ENCODE data around the gene FCGBP.

FCGBP gene
- 14.4 to 37.9 (median 23.0) reads per million in 3 donors for total RNA-seq

DNA sequence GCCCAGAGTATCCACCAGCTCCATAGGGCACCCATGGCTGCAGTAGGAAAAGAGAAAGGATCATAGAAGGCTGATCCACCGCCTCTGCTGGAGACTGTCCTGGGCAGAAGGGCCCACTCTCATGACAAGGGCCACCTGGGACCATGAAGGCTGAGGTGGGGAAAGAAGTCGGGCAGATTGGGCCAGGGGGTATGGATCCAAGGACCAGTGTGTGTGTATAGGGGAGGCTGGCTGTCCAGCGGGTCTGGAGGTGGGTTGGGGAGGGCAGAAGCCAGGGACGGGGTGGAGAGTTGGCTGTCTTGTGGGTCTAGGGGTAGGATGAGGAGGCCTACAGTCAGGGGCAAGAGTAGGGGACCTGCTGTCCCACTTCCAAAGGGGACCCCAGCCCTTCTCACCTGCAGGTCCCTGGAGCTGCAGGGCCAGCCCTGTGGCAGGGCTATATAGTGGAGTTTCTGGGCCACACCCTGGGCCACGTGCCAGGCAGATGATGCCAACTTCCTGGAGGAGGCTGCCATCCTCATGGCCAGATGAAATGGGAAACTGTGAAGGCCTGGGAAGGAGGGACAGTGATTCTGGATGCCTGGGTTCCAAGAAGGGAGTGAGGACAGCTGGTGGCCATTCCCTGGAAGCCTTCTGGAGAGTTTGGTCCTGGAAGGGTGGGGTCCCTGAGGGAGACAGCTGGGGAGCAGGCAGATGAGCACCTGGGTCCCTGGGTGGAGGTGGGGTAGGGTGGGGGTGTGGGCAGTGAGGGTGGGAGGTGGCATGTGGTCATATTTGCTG, at the start of gene FCGBP:
TSS of gene FCGBP (minus strand) at position 51 of the 780 bp plus-strand sequence.
- H3K27me3 ChIP-seq (replicated peaks; ENCODE audit: control insufficient read depth, insufficient read depth, low read length, poor library complexity, severe bottlenecking), result no peaks in the 10 kb centered on the region
- DNase-seq, result no peak
- peaks cover 36% of the 10 kb centered on the region for H3K4me1 ChIP-seq (ENCODE audit: control insufficient read depth, insufficient read depth, low read length, poor library complexity, severe bottlenecking)
- H3K4me3 ChIP-seq (ENCODE audit: insufficient read depth, low read depth, low read length, poor library complexity, severe bottlenecking), result no peak within 1 kb of the TSS
- H3K36me3 ChIP-seq (ENCODE audit: control insufficient read depth, insufficient read depth, low read length), result no peaks in the 10 kb centered on the region
- no peaks in the 10 kb centered on the region for H3K9me3 ChIP-seq (ENCODE audit: control insufficient read depth, low read length)
- H3K27ac ChIP-seq (ENCODE audit: insufficient read depth, low read length, poor library complexity, severe bottlenecking), result peak within 1 kb of the TSS; percentile 18

DNA sequence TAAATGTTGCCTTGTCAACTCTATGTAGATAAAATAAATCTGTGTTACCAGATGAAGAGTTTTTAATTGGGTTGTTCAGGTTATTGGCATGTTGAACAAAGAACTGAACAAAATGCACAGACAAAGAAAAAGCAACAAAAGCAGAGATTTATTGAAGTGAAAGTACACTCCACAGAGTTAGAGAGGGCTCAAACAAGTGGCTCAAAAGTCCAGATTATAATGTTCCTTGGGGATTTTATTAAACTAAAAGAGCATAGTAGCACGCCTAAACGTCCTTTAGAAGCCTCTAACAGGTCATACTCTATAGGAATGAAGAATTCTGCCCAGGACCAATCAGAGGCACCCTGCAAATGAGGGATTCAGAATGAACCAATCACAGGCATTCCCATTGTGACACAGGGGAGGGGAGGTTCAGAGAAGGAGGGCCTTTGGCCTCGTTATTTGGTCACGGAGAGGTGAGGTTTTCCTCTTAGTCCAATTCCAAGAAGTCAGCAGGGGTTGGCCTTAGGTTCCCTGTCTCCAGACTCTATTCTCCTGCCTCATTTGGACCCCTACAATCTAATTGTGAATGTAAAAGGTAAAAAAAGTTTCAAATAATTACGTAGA, 49.4 kb upstream of the FCGBP start:
- peaks cover 6% of the 10 kb centered on the region for H3K9me3 ChIP-seq (ENCODE audit: control insufficient read depth, low read length)
- H3K4me1 ChIP-seq (ENCODE audit: control insufficient read depth, insufficient read depth, low read length, poor library complexity, severe bottlenecking), result no peaks in the 10 kb centered on the region
- H3K4me3 ChIP-seq (ENCODE audit: insufficient read depth, low read depth, low read length, poor library complexity, severe bottlenecking), result no peak overlapping the region
- H3K27me3 ChIP-seq (replicated peaks; ENCODE audit: control insufficient read depth, insufficient read depth, low read length, poor library complexity, severe bottlenecking), result no peaks in the 10 kb centered on the region
- H3K27ac ChIP-seq (ENCODE audit: insufficient read depth, low read length, poor library complexity, severe bottlenecking), result no peak overlapping the region
- DNase-seq, result no peak
- peaks cover 37% of the 10 kb centered on the region for H3K36me3 ChIP-seq (ENCODE audit: control insufficient read depth, insufficient read depth, low read length)

DNA sequence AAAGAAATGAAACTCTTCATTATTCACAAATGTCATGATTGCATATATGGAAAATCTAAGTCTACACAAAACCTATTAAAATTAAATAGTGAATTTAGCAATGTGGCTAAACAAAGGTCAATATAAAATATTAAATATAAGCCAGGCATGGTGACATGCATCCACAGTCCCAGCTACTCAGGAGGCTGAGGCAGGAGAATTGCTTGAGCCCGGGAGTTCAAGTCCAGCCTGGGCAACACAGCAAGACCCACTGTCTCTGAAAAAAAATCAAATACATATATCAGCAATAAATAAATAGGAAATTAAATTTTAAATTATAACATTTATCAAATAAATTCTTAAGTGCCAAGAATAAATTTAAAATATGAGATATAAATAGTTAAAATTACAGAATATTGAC, 48.4 kb upstream of the FCGBP start:
- peaks cover 44% of the 10 kb centered on the region for H3K36me3 ChIP-seq (ENCODE audit: control insufficient read depth, insufficient read depth, low read length)
- DNase-seq, result no peak
- H3K4me3 ChIP-seq (ENCODE audit: insufficient read depth, low read depth, low read length, poor library complexity, severe bottlenecking), result no peak overlapping the region
- H3K9me3 ChIP-seq (ENCODE audit: control insufficient read depth, low read length), result peaks cover 6% of the 10 kb centered on the region
- H3K27ac ChIP-seq (ENCODE audit: insufficient read depth, low read length, poor library complexity, severe bottlenecking), result no peak overlapping the region
- H3K4me1 ChIP-seq (ENCODE audit: control insufficient read depth, insufficient read depth, low read length, poor library complexity, severe bottlenecking), result no peaks in the 10 kb centered on the region
- no peaks in the 10 kb centered on the region for H3K27me3 ChIP-seq (replicated peaks; ENCODE audit: control insufficient read depth, insufficient read depth, low read length, poor library complexity, severe bottlenecking)

DNA sequence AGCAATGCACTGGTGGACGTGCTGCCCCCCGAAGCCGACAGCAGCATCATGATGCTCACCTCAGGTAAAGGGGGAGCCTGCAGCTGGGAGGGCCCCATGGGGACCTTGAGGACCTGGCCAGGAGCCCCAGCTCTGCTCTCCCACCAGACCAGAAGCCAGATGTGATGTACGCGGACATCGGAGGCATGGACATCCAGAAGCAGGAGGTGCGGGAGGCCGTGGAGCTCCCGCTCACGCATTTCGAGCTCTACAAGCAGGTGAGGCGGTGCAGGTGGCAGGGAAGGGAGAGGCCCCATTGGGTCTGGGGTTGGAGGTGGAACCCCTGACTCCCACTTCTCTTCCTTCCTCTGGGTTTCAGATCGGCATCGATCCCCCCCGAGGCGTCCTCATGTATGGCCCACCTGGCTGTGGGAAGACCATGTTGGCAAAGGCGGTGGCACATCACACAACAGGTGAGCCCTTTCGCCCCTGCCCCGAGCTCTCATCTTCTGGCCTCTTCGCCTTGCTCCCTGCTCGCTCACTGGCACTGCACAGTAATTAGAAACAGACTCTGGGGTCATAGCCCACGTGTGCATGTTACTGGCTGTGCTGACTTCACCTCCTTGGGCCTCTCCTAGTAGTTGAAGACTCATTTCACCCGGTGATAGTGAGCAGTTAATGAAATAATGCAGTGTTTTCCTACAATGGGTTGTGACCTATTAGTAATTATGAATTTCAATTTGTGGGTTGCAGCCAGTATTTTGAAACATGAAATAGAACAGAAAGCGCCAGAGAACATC, 40.1 kb upstream of the FCGBP start:
- H3K4me1 ChIP-seq (ENCODE audit: control insufficient read depth, insufficient read depth, low read length, poor library complexity, severe bottlenecking), result peaks cover 23% of the 10 kb centered on the region
- H3K27ac ChIP-seq (ENCODE audit: insufficient read depth, low read length, poor library complexity, severe bottlenecking), result no peak overlapping the region
- H3K36me3 ChIP-seq (ENCODE audit: control insufficient read depth, insufficient read depth, low read length), result peaks cover 38% of the 10 kb centered on the region
- H3K4me3 ChIP-seq (ENCODE audit: insufficient read depth, low read depth, low read length, poor library complexity, severe bottlenecking), result no peak overlapping the region
- no peak for DNase-seq
- no peaks in the 10 kb centered on the region for H3K9me3 ChIP-seq (ENCODE audit: control insufficient read depth, low read length)
- H3K27me3 ChIP-seq (replicated peaks; ENCODE audit: control insufficient read depth, insufficient read depth, low read length, poor library complexity, severe bottlenecking), result no peaks in the 10 kb centered on the region

DNA sequence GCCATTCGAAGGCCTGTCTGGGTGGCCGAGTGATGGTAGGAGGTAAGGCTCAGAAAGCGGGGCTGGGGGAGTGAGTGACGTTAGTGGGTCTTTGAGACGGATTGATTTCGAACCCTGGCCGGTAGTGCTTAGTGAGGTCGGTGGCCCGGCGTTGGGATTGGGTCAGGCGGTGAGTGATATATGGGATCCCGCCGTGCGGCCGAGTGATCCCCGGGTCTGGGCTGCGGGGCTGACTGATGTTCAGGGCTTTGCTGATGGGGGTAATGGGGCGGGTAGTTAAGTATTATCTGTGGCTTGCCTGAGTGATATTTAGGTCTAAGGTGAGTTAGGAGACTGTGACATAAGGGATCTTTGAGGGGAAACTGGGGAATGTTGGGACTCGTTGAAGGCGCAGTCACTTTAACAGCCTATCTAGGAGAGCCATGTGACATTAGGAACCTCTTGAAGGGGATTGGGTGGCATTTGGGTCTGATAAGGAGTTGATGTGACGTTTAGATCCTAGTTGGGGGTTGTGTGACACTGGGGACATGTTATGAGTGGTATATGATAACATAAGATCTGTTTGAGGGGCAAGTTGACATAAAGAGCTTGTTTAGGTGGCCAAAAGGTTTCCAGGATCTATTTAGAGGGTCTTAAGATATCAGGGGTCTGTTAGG, 37.1 kb upstream of the FCGBP start:
- Histone ChIP-seq H3K4me3 (ENCODE audit: insufficient read depth, low read depth, low read length, poor library complexity, severe bottlenecking) (peak overlapping the region; percentile 80), H3K27ac (ENCODE audit: insufficient read depth, low read length, poor library complexity, severe bottlenecking) (peak overlapping the region; percentile 87), H3K4me1 (ENCODE audit: control insufficient read depth, insufficient read depth, low read length, poor library complexity, severe bottlenecking) (peaks cover 27% of the 10 kb centered on the region), H3K27me3 (replicated peaks; ENCODE audit: control insufficient read depth, insufficient read depth, low read length, poor library complexity, severe bottlenecking) (no peaks in the 10 kb centered on the region), H3K36me3 (ENCODE audit: control insufficient read depth, insufficient read depth, low read length) (peaks cover 26% of the 10 kb centered on the region), H3K9me3 (ENCODE audit: control insufficient read depth, low read length) (no peaks in the 10 kb centered on the region)
- no peak for DNase-seq

DNA sequence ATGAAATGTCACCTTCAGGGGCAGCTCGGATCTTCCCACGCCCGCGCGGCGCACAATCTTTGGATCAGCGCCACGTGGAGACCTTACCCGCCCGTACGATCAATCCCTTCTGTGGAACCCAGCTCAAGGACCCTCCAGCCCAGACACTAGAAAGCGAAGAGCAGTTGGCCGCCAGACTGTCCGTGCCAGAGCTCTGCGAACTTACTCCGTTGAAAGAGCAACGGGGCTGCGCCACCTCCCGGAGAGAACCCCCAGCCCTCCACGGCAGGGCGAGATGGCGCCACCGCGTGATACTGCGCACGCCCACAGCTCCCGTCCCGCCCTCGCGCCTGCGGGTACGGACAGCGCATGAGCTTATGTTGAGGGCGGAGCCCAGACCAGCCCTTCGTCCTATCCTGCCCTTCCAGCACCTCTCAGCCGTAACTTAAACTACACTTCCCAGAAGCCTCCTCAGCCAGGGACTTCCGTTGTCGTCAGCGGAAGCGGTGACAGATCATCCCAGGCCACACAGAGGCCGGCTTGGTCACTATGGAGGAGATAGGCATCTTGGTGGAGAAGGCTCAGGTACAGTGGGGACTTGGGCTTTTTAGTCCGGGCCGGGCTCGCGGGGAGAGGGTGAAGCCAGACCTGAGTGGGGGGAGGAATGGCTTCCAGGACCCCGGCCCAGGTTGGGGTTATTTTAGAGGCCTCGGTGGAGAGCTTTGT, 36.4 kb upstream of the FCGBP start, which contains the start of gene PSMC4:
TSS of gene PSMC4 (plus strand) at position 491 of the 705 bp plus-strand sequence. CDS start at position 529, 38 bp downstream.
- Histone ChIP-seq H3K27me3 (replicated peaks; ENCODE audit: control insufficient read depth, insufficient read depth, low read length, poor library complexity, severe bottlenecking) (no peaks in the 10 kb centered on the region), H3K4me3 (ENCODE audit: insufficient read depth, low read depth, low read length, poor library complexity, severe bottlenecking) (peak within 1 kb of the TSS; percentile 80), H3K9me3 (ENCODE audit: control insufficient read depth, low read length) (no peaks in the 10 kb centered on the region), H3K27ac (ENCODE audit: insufficient read depth, low read length, poor library complexity, severe bottlenecking) (peak within 1 kb of the TSS; percentile 94), H3K4me1 (ENCODE audit: control insufficient read depth, insufficient read depth, low read length, poor library complexity, severe bottlenecking) (peaks cover 27% of the 10 kb centered on the region), H3K36me3 (ENCODE audit: control insufficient read depth, insufficient read depth, low read length) (peaks cover 26% of the 10 kb centered on the region)
- peak; percentile 97 to 98 (median 98) for DNase-seq

DNA sequence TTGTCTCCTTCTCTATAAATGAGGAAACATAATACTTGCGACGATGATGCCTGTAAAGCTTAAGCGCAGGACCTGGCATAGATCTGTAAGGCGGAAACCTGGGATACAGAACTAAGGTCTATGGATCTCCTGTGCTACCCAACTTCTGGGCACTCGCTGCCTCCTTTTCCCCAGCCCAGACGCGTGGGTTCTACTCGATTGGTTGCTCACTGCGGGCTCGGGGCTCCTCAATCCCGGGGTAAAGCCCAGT, 35.9 kb upstream of the FCGBP start:
- H3K27me3 ChIP-seq (replicated peaks; ENCODE audit: control insufficient read depth, insufficient read depth, low read length, poor library complexity, severe bottlenecking), result no peaks in the 10 kb centered on the region
- peaks cover 23% of the 10 kb centered on the region for H3K36me3 ChIP-seq (ENCODE audit: control insufficient read depth, insufficient read depth, low read length)
- no peak for DNase-seq

DNA sequence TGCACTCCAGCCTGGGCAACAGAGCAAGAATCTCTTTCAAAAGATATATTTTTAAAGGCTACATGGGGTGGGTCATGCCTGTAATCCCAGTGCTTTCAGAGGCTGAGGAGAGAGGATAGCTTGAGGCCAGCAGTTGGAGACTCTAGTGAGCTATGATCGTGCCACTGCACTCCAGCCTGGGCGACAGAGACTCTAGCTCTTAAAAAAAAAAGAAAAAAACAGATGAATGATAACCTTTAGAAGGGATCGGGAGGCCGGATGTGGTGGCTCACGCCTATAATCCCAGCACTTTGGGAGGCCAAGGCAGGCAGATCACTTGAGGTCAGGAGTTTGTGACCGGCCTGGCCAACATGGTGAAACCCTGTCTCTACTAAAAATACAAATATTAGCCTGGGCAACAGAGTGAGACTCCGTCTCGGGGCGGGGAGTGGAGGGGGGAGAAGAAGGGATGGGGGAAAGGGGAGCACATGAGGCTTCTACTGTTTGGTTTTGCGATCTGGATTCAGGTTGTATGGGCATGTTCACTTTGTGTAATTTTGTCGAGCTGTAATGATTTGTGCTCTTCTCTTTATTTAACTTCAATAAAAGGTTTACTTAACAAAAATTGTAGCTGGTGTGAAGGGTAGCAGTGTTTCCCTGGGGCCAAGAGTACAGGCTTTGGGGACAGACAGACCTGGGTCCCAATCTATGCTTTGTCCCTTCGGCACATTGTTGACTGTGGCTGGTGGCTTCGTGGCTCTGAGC, 35.4 kb upstream of the FCGBP start:
- peak overlapping the region; percentile 94 for H3K27ac ChIP-seq (ENCODE audit: insufficient read depth, low read length, poor library complexity, severe bottlenecking)
- DNase-seq, result peak in 2 of 3 donors; percentile 2 to 10

More for the DNA sequence above, 35.9 kb upstream of the FCGBP start:
- no peaks in the 10 kb centered on the region for H3K9me3 ChIP-seq (ENCODE audit: control insufficient read depth, low read length)
- H3K27ac ChIP-seq (ENCODE audit: insufficient read depth, low read length, poor library complexity, severe bottlenecking), result peak overlapping the region; percentile 94
- H3K4me1 ChIP-seq (ENCODE audit: control insufficient read depth, insufficient read depth, low read length, poor library complexity, severe bottlenecking), result peaks cover 27% of the 10 kb centered on the region
- H3K4me3 ChIP-seq (ENCODE audit: insufficient read depth, low read depth, low read length, poor library complexity, severe bottlenecking), result peak overlapping the region; percentile 80

DNA sequence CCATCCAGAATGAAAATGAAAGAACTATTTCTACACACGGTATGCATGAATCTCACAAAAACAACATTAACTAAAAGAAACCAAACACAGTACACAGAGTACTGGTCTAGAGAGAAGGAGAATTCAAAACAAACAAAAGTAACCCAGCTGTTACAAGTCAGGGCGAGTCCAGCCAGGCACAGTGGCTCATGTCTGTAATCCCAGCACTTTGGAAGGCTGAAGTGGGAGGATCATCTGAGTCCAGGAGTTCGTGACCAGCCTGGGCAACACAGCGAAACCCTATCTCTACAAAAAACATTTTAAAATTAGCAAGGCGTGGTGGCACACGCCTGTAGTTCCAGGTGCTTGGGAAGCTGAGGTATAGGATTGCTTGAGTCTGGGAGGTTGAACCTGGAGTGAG, 34.8 kb upstream of the FCGBP start:
- no peak overlapping the region for H3K4me3 ChIP-seq (ENCODE audit: insufficient read depth, low read depth, low read length, poor library complexity, severe bottlenecking)
- H3K27ac ChIP-seq (ENCODE audit: insufficient read depth, low read length, poor library complexity, severe bottlenecking), result peak overlapping the region; percentile 94
- DNase-seq, result no peak
- H3K27me3 ChIP-seq (replicated peaks; ENCODE audit: control insufficient read depth, insufficient read depth, low read length, poor library complexity, severe bottlenecking), result no peaks in the 10 kb centered on the region
- H3K36me3 ChIP-seq (ENCODE audit: control insufficient read depth, insufficient read depth, low read length), result peaks cover 13% of the 10 kb centered on the region
- peaks cover 27% of the 10 kb centered on the region for H3K4me1 ChIP-seq (ENCODE audit: control insufficient read depth, insufficient read depth, low read length, poor library complexity, severe bottlenecking)
- H3K9me3 ChIP-seq (ENCODE audit: control insufficient read depth, low read length), result no peaks in the 10 kb centered on the region

More for the DNA sequence above, 35.4 kb upstream of the FCGBP start:
- no peaks in the 10 kb centered on the region for H3K9me3 ChIP-seq (ENCODE audit: control insufficient read depth, low read length)
- peaks cover 27% of the 10 kb centered on the region for H3K4me1 ChIP-seq (ENCODE audit: control insufficient read depth, insufficient read depth, low read length, poor library complexity, severe bottlenecking)
- H3K4me3 ChIP-seq (ENCODE audit: insufficient read depth, low read depth, low read length, poor library complexity, severe bottlenecking), result peak overlapping the region; percentile 80
- peaks cover 19% of the 10 kb centered on the region for H3K36me3 ChIP-seq (ENCODE audit: control insufficient read depth, insufficient read depth, low read length)
- no peaks in the 10 kb centered on the region for H3K27me3 ChIP-seq (replicated peaks; ENCODE audit: control insufficient read depth, insufficient read depth, low read length, poor library complexity, severe bottlenecking)
